HG03520 (cell line): Measurements from ENCODE around the gene CCDC12.
"Not testable (repeated sequence)": the region's sequence is repeated elsewhere in the genome, so short reads cannot be mapped to it uniquely, and the experiment has no call there.

Experiments
- ATAC-seq: cut with Tn5 transposase; IDR thresholded peaks from one replicate; pipeline ENCODE4 v1.9.1; 2021; ENCODE audit warnings: mild to moderate bottlenecking, moderate library complexity; ENCODE audit not compliant: unreplicated experiment

The CCDC12 gene

DNA sequence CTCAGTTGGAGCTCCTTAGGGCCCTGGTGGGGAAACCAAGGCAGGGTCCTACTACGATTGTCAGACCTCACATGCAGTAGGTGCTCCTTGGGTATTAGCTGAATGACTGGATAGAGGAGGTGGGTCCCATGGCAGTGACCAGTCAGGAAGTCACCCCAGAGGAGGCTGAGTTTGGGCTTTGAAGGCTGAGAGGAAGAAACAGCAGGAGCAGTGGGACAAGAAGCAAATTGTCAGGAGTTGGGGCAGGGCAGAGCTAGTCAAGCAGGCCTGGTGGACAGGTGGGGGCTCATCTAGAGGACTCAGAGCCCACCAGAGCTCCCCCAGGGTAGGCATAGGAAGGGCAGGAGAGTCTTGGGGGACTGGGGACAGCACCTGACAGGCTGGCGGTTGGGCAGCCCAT is 6.0 kb upstream of the CCDC12 start:
- no peak for ATAC-seq

DNA sequence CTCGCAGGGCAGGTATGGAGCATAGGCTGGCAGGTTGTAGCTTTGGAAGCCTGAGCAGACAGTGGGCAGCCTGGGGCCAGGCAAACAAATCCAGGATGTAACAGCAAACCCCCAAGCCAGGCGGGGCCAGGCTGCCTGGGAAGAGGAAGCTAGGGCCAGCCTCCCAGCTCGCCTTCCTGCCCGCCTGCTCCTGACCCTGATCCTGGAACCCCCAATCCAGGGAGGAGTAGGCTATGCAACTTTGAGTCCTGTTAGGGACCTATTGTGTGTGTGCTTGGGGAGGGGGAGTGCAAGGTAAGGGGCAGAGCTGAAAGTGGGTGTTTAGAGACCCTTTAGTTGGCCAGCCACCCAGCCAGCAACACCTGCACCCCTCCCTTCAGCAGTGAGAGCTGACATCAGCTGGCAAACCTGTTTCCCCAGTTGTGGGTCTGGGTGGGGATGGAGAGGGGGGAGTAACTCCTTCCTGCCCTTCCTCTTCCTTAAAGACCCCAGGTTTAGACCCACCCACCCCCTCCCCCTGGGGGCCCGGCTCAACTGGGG is 5.5 kb upstream of the CCDC12 start:
- ATAC-seq = no peak

DNA sequence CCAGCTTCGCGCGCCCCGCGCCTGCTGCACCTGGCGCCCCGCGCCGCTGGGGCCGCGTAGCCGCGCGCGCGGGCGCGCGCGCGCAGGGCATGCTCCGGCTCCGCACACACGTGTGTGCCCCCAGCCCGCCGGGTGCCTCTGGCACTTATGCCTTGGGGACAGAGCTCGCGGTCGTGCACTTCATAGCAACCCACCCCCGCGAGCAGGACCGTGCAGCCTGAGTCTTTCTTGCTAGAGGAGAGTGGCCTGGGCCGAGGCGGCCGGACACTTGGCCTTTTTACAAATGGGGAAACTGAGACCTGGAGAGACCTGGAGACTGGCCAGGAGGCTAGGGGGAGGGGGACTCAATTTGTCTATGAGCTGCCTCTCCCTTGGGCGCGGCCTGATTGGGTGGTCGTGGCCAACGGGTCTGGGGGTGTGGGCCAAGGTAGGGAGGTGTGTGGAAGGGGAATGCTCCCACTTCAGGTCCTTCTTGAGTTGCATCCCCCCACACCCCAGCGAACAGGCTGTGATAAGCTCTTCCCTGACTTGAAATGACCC is 3.5 kb upstream of the CCDC12 start:
- peak; percentile 3 for ATAC-seq

DNA sequence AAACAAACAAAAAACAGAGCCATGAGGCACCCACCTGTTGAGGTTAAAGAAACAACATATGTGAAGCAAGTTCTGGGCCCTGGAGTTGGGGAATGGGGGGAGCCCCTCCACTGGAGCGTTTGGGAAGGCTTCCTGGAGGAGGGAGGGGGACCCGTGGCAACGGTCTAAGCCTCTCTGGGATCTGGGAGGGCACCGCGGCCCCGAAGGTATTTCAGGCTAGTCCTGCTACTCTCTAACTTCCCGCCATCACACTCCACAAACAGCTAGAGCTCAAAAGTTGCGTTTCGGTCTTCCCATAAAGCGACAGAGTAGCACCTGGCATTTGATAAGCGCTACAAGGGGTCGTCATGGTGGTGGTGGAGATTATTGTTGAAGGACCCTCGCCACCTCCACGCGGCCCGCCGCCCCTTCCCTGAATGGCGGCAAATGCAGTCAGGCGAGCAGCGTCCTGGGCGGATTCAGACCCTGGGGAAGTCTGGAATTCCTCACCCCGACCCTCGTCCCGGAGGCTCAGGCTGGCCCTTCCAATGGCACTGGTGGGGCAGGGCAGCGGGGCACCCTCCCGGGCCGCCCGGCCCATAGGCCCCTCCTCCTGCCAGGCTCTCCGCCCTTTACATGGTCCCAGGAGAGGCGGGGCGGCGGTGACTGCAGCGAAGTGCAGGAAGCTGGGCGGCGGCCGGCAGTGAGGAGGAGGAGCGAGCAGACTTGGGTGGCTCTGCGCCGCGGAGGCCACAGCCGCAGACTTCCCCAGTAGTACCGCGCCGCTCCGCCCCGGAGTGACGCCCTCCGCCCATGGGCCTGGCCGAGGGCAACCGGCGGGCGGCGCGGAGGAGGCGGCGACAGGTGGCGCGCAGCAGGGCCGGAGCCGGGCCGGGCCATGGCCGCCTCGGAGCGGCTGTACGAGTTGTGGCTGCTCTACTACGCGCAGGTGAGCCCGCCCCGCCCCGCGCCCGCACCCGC is 2.7 kb upstream of the CCDC12 start, which contains the start of gene NBEAL2:
NBEAL2 (plus strand) TSS at position 682 of the 960 bp plus-strand sequence; CDS start at position 878, 196 bp downstream.
- ATAC-seq = peak; percentile 67

DNA sequence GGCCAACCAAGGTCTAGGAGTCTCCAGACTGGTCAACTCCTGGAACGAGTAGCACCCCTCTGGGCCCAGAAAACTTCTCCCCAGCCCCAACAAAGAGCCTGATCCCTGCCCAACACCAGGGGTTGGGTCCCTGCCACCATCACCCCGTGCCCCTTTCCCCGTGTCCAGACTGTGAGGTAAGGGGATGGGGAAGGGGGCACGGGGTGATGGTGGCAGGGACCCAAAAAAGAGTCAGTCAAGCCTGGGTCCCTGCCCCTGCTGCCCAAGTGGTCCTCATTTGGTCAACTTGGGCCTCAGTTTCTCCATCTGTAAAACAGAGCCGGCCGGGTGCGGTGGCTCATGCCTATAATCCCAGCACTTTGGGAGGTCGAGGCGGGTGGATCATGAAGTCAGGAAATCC is 1.8 kb upstream of the CCDC12 start:
- ATAC-seq = no peak

DNA sequence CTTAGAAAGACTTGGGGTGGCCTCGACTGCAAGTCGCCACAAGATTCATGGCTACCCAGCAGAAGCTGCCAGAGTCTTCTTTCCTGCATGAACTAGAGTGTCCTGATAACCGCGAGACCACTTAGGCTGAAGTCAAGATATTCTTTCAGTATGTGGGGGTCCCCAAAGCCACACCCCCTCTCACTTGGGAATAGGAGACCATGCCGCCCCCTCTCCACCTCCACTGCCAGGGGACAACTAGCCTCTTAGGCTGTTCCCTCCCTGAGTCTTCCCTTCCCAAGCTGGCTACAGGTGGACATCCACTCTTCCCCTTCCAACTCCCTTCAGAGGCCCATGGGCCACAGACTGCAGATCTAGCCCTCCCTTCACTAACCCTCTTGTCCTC is 1.3 kb upstream of the CCDC12 start:
- ATAC-seq = no peak

DNA sequence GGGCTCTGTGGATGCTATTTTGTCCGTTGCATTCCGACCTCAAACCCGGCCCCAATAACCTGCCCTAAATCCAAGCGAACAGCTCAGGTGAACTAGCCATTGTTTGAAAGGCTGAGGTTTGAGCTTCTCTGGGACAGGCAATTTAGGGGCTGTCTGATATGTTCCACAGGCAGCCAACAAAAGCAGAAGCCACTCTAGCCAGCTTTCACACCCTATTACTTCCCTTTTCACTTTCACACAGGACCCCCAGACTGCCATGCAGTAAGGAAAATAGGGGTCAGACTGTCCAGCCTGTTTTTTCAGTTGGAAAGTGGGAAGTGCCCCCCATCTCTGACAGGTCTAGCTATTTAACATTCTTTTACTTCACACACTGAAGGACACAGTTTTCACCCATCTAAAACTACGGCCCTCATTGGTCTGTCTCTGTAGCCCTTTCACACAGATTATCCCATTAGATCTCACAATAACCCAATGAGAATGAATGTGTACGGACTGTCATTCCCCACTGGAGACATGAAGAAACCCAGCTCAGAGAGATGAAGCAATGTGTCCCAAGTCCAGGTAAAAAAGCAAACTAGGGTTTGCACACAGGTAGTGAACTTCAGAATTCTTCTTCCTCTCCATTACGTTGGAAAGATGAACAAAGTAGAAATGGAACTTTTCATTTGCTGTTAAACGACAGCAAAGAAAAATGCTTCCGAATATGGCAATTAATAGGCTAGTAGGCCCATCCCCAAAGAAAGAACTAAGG is 1.9 kb downstream of the CCDC12 start:
- ATAC-seq = no peak

DNA sequence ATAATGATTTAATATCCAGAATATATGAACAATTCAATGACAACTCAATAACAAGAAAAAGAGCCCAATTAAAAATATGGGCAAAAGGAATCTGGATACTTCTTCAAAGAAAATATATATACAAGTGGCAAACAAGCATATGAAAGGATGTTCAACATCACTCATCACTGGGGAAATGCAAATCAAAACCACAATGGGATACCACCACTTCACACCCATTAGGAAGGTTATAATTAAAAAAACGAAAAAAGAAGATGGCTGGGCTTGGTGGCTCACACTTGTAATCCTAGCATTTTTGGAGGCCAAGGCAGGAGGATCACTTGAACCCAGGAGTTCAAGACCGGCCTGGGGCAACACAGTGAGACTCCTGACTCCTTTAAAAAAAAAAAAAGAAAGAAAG is 4.1 kb downstream of the CCDC12 start:
- ATAC-seq = no peak

DNA sequence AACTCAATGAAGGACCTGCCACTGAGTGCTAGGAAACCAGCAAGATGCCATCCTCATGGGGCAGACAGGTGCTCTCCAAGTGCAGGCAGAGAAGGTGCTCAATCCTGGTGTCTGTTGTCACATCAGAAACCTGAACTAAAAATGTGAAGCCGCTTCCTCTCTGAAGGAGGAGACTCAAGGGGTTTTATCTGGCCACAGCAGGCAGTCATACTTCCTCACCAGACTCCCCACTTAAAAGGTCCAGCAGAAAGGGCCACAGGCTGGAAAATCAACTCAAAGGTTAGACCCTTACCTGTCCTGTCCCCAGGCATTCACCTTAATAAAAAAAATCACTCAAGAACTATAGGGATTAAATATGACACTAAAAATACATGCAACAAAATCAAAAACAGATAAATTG is 4.8 kb downstream of the CCDC12 start:
- ATAC-seq = no peak

DNA sequence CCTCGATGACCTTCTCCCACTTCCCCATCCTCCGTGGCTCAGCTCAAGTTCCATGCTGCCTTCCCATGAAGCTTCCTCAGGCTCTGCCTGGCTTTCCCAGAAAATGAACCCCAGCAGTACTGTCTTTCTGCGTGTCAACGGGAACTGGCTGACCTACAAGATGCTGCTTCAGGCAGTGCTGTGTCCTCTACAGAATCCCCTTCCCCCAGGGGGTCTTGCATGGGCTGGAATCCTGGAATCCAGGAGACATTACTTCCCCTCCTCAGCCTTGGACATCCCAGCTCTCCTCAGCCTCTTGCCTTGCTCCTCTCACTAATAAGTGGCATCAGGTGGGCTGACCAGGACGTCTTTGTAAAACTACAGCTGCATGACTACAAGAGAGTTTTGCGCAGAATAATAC is 5.4 kb downstream of the CCDC12 start:
- ATAC-seq = no peak

DNA sequence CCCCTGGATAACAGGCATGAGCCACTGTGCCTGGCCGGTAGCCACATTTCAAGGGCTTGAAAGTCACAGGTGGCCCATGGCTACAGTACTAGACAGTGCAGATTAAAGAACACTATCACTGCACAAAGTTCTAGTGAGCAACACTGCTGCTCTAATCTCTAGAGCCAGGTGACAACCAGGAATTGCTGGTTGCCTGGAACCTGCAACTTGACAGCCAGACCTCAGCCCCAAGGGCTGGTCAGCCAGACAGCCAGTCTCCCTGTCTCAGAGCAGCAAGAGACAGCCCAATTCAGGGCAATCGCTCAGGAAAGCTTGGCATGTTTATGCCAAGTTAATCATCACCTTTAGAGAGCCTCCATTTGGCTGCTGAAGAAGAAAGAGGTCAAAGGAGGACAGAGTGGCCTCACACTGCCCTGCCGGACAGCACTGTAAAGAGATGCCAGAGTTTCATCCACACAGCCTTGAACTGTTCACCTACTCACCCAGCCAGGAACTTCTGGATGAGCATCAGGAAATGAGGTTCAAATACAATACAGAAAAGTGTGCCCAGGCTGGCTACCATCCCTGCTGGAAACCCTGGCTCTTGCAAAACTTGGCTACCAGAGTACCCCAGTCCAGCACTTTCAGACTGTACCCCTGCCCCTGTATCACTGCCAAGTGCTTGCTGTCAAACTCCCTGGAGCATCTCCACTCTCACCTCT is 6.0 kb downstream of the CCDC12 start:
- no peak for ATAC-seq

DNA sequence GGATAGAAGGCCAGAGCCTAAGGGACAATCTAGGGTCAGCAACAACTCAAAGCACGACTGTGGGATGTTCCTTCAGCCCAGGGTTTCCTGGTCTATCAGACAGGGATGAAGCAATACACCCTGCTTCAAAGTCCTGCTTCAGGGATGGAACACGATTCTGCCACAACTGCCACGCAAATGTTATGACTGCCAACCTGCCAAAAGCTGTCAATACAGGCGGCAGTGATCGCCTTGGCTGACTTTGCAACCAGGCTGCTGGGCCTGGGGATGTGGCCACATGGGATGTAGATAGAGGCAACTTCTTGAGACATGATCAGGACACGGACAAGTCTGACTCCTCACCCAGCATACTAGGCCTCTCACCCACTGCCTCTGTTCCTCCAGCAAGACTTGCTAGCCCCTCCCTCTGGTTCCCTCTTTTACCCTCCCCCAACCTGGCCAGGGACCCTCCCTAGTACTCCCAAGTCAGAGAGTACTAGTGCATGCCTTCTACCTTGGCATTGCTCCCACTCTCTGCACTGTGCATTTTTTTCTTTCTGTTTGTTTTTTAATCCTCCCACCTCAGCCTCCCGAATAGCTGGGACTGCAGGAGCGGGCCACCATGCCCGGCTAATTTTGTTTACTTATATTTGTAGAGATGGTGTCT is 7.6 kb downstream of the CCDC12 start:
- ATAC-seq = no peak

DNA sequence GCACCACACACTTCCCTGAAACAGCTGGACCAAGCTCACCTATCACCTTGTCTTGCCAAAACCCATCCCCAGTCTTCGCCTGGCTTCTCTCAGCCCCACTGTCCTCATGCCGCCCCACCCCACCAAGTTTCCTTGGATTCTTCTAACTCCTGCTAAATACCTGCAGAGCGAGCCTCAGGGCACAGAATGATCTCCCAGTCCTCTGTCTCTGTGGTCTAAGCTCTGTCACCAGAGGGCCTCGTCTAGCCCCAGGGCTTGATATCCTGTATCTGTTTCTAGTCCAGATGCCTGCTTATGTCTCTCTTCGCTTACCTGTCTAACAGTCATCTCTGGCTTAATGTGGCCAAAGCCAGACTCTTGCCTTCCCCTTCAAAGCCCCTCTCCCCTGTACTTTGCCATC is 9.7 kb downstream of the CCDC12 start:
- ATAC-seq = no peak

DNA sequence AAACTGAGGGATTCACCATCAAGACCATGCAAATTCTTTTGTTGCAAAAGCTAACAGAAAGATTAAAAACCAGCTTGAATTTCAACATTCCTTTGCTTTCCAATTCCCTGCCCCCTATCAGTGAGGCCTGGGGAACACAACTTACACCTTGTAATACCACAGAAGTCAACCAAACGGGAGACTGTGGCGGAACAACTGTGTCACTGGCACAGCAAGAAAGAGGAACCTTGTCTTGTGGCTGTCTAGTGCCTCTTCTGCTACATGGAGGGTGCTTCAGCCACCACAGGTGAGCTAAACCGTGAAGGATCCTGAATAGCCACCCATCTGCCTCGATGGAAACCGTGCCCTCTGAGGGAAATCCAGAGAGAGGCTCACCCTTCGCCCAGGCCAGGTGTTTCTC is 11.4 kb downstream of the CCDC12 start:
- no peak for ATAC-seq

DNA sequence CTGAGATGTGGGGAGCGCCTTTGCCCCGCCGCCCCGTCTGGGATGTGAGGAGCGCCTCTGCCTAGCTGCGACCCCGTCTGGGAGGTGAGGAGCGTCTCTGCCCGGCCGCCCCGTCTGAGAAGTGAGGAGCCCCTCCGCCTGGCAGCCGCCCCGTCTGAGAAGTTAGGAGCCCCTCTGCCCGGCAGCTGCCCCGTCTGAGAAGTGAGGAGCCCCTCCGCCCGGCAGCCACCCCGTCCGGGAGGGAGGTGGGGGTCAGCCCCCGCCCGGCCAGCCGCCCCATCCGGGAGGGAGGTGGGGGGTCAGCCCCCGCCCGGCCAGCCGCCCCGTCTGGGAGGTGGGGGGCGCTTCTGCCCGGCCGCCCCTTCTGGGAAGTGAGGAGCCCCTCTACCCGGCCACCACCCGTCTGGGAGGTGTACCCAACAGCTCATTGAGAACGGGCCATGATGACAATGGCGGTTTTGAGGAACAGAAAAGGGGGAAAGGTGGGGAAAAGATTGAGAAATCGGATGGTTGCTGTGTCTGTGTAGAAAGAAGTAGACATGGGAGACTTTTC is 12.4 kb downstream of the CCDC12 start:
- not testable (repeated sequence) for ATAC-seq

DNA sequence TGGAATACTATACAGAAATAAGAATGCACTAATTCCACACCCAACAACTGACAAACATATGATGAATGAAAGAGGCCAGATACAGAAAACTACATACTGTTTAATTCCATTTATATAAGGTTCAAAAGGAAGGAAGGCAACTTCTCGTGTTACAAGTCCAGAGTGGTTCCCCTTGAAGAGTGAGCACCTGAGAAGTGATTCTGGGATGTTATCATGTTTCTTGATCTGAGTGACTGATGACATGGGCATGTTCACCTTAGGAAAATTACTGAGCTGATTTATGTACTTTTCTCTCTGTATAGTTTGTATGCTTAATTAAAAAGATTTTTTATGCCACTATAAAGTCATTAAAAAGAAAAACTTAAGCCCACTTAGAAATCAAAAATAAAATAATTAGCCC is 13.6 kb downstream of the CCDC12 start:
- ATAC-seq = no peak

DNA sequence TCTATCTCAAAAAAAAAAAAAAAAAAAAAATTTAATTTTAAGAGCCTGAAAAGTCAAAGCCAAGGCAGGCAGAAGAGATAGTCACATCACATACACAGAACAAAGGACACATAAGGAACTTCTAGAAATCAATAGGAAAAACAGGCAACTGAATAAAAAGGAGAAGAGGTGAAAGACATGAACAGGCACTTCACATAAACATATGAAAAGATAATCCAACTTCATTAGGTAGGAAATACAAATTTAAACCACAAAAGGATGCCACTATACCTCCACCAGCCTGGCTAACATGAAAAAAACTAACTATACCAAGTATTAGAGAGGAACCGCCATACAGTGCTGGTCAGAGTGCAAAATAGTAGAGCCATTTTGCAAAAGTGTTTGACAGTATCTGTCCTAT is 14.1 kb downstream of the CCDC12 start:
- no peak for ATAC-seq

DNA sequence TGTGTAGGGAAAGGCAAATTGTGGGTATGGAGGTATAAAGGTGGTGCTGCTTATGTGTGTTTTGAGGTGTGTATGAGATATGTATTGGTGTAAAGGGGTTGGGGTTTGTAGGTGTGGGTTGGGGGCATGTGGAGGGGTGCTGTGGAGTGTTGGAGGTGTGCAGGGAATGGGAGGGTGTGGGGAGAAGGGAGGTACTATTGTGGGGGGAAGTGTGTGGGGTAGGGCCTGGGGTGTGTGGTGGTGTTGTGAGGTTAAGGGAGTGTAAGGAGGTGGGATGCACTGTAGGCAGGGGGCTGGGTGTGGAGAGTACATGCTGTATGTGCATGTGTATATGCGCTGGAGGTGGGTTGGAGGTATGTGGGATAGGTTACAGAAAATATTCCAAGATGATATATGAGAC is 15.7 kb downstream of the CCDC12 start:
- ATAC-seq = no peak

DNA sequence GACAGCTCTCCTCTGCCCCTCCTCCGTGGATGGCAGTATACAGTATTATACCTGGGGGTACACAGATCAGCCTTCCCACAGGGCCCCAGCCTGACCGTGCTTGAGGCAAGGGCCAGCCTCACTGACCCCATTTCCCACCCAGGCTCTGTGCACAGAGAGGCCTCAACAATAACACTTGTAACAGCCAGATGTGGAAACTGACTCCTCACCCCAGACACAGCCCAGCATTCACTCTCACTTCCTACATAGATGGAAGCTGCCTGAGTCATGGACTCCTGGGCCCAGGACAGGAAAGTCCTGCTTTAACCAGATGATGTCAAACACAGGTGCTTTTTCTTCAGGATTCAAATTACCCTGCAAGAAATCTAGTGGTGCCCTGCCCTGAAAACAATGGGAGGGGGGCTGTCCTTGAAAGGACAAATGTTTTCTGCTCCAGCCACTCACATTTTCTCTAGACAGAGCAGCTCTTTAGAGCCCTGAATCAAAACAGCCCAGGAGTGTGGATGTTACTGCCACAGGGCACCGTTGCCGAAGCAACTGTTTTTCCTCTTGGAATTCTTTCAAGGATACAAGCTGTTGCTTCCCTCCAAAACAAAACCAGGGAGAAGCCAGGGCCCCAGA is 16.4 kb downstream of the CCDC12 start:
- no peak for ATAC-seq

DNA sequence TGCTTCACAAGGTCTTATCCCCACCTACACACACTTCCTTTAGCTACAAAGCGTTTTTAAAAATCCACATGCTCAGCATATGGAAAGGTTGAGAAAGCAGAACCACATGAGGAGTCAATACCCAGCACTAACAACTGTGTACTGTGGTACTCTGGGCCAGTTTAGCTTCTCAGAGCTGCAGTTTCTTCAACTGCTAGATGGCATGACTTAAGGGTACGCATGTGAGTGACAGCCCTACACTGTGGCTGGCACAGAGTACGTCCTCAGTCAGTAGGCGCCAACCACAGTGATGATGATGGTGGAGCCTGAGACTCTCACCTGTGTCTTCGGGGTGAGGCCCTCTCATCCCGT is 17.4 kb downstream of the CCDC12 start:
- no peak for ATAC-seq
